PC-9 (cell line): ENCODE data around the gene TSLP.

Source experiments
- CTCF ChIP-seq: fragments of 200-600 bp; sonication (generic); conservative IDR thresholded peaks from 2 replicates; pipeline ENCODE4 v1.6.1; 2017; ENCODE audit warnings: mixed run types, antibody characterized with exemption, mild to moderate bottlenecking, moderate library complexity
- EZH2 ChIP-seq: fragments of 200-600 bp; sonication (generic); IDR thresholded peaks from 2 replicates; pipeline ENCODE4 v1.8.0; 2017; ENCODE audit warnings: antibody characterized with exemption, low read depth

- no peak for TF ChIP-seq CTCF
- no peak for TF ChIP-seq EZH2
Measured at GRCh38 chr5:111060169-111060568, 11.3 kb upstream of the TSLP start.
